HG03045 (cell line): ENCODE measurements around the gene CST3.
"Not testable (repeated sequence)": the region's sequence is repeated elsewhere in the genome, so short reads cannot be mapped to it uniquely, and the experiment has no call there.

Experiments used
- ATAC-seq: cut with Tn5 transposase; IDR thresholded peaks from one replicate; pipeline ENCODE4 v1.9.1; 2021; ENCODE audit warnings: mild to moderate bottlenecking, moderate library complexity; ENCODE audit not compliant: unreplicated experiment

CST3 gene

DNA sequence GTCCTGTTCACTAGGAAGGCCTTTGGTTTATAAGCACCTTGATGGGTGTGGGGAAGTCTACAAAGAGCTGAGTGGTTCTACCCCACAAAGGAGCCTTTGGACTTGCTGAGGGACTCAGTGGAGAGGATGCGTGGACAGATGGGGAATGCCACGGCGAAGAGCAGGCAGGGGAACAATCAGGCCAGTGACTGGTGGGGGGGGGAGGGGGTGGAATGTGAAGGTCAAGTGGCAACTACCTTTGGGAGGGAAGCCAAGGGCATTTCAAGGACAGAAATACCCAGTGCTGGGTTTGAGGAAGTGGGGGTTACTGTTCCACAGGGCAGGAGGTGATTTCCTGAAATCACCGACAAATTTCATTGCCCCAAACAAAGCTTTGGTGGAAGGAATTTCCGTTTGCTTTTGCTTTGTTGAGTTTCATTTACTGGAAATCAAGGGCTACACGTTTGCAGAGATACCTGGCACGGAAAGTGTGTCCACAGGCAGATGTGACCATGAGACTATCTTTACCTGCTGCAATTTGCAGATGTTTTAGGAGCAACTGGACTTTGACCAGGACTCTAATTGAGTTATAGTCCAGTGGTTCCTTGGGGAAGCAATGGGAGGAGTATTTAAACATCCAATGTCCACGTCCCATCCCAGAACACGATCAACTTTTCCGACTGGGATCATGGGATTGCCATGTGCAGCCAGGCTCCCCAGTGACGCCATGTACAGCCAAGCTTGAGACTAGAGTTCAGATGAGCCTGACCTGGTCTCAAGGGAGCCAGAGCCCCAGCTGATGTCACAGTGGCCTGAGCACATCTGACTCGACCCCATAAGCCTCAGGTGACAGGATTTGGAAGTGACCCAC is 8.0 kb downstream of the CST3 start:
- no peak for ATAC-seq

- no peak for ATAC-seq
Measured at GRCh38 chr20:23629017-23629541, 8.7 kb downstream of the CST3 start.

DNA sequence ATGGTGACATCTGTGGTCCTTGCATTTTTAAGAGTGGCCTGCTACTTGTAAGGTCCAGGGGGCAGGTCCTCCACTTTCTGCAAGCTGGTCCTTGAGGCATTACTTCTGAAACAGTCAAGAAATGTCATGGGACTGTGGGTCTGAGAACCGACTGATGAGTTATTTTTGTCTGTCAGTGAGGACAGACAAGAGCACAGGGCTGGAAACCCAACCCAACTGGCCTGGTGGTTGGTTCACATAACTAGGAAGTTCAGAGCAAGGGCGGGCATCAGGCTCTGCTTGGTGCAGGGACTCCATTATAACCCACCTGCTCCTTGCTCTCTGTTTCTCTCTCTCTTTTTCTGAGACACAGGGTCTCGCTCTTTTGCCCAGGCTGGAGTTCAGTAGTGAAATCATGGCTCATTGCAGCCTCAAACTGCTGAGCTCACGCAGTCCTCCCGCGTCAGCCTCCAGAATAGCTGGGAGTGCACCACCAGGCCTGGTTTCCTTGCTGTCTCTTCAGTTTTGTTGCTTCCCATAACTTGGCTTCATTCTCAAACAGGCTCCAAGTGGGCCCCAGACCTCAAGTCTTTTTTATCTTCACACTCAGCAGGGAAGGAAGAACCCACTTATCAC is 9.2 kb downstream of the CST3 start:
- no peak for ATAC-seq

GRCh38 chr20:23627501-23627900 is 10.3 kb downstream of the CST3 start:
- no peak for ATAC-seq

GRCh38 chr20:23626040-23626620 is 11.6 kb downstream of the CST3 start:
- ATAC-seq = no peak

DNA sequence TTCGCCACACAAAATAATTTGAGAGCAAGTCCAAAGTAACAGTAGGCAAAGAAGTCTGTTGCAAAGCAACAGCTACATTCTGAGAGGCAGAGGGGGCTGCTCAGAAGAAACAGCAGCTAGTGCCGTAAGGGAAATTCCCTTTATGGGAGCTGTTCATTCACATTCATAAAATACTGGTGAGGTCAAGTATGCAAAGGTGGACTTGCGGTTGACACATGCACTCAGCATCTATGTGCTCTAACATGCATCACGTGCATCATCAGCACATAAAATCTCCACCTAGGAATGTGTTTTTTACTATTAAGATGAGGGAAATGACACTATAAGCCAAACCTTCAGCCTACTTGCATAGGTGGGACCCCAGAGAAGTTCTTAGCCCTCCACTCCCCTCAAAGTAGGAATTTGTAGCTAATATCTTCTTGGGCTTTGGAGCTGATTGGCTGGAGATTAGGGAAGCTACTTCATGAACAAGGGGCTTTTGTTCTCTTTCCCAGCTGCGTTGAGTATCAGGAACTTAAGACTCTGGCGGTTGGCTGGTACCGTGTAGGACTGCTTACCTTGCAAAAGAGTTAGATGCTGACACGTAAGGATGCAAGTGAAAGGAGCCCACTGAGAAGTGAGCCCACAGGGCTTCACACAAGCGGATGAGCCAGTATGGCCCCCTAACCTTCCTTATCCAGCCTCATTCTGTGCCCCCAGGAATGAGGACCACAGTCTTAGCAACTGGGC is 12.4 kb downstream of the CST3 start:
- ATAC-seq = no peak

GRCh38 chr20:23624324-23624691 is 13.4 kb downstream of the CST3 start:
- ATAC-seq = no peak

DNA sequence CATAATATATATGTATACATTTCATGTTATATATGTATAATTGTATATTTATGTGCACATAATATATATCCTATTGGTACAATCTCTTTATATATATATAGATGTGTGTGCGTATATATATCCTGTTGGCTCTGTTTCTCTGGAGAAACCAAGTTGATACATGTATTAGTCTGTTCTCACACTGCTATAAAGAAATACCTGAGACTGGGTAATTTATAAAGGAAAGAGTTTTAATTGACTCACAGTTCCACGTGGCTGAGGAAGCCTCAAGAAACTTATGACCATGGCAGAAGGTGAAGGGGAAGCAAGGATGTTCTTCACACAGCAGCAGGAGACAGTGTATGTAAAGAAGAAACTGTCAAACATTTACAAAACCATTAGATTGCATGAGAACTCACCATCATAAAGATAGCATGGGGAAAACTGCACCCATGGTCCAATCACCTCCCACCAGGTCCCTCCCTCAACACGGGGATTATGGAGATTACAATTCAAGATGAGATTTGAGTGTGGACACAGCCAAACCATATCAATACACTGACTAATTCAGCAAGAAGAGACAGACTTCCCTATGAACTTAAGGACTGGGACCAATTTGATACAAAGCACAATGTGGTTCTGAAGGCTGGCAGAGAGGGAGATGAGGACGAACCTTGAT is 14.0 kb downstream of the CST3 start:
- ATAC-seq = no peak

GRCh38 chr20:23622839-23623343 is 14.9 kb downstream of the CST3 start:
- no peak for ATAC-seq

GRCh38 chr20:23622401-23622800 is 15.4 kb downstream of the CST3 start:
- not testable (repeated sequence) for ATAC-seq

GRCh38 chr20:23620670-23621386 is 16.9 kb downstream of the CST3 start:
- ATAC-seq = not testable (repeated sequence)

- no peak for ATAC-seq
Measured at GRCh38 chr20:23614163-23614562, 23.6 kb downstream of the CST3 start.

DNA sequence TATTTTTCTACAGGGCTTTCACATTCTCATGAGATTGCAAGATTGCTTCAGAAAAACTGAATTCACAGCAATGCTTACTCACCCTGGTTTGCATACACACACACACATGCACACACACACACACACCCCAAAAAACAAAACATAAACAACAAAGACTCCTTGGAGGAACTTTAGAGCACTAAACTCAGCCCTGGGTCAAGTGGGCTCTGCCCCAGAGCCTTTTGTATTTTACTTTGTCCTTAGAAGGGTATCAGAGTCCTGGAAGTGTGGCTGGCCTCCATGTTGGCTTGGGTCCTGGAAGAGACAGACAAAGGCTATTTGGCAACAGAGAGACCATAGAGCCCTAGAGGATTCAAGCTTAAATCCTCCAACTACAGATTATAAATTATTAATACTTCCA is 24.1 kb downstream of the CST3 start:
- ATAC-seq = no peak

DNA sequence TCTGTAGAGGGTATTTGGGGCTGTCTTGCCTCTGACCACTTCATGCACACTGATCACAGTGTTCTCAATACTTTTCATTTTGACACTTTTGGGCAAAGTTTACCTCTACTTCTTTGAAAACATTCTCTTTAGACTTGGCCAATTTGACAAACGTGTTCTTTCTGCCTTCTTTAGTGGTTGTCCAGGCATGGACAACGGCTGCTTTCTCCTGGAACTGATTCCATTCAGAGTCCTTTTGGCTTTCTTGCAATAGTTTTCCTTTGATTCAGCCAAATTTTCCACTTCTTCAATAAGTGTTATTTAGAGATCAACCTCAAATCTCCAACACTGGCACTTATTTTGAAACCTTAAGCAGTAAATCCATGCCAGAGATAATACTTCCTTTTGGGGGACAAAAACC is 25.4 kb downstream of the CST3 start:
- no peak for ATAC-seq

- no peak for ATAC-seq
Measured at GRCh38 chr20:23609486-23610109, 28.2 kb downstream of the CST3 start.

DNA sequence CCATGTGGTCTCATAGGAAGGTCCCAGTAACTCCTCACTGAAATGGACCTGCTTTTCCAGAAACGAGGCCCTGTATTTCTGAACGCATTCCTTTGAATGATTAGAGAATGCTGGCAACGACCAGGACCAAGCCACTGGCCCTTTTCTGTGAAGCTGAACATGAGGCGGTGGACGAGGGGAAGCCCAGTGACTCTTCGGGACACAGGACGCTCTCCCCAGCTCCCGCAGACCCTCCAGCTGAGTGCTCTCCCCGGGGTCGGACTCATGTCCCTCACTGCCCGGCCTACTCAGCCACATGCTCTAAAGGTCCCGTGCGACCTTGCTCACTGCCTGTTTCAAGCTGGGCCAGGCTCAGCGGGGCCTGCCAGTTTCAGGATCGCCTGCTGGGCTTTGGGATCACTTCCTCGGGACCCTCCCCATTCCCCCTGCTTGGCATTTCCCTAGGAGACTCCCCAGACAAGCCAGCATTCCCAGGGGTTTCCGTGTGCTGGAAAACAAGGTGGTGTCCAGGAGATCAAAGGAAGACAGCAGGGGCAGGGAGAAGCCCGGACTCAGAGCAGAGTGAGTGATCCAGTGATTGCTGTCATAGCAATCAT is 29.4 kb downstream of the CST3 start:
- no peak for ATAC-seq

DNA sequence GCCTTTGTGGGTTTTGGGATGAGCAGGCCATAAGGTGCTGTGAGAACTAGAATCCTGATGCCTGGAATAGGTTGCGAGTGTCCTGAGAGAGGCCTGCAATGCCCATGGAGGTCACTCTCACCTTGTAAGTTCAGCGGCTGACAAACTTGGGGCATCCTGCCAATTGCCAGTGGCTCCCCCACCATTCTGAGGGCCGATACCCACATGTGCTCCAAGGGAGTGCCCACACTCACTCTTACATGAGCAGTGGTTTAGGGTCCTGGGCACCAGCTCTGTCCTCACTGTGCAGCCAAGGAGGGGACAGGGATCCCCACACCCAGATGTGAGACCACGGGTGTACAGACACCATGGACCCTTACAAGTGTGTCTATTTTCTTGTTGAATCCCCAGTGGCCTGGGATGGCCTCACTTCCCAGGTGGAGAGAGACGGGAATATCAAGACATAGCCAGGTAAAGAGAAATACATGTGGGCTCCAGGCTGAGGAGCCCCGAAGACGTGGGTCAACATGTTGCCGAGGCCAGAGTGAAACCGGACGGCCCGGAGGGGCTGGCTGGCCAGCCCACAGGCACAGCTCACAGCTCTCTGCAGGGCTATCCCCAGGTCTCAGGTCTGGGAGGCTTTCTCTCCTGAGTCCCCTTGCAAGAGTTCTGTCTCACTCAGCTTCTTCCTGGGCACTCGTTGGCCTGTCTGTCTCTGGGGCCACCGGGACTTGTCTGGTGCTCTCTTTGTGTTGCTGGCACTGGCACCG is 30.1 kb downstream of the CST3 start:
- ATAC-seq = no peak

- ATAC-seq = no peak
Measured at GRCh38 chr20:23606652-23607049, 31.1 kb downstream of the CST3 start.
